Measurements from ENCODE around the gene ACADS.

- TF ChIP-seq POLR2A (IDR thresholded peaks at IDR 0.05) (no peak), CTCF (IDR thresholded peaks at IDR 0.05) (no peak), POLR2AphosphoS5 (IDR thresholded peaks at IDR 0.05) (no peak)
Observed at GRCh38 chr12:120760349-120761254, 35.0 kb downstream of the ACADS start.

Data from upper lobe of left lung (tissue), 4 donors.